MM.1S (cell line): ENCODE measurements around the gene NAT10.

Source experiments
- DNase-seq: peaks from one replicate; pipeline ENCODE4 v3.0.0-alpha.2; 2015
- H2AFZ ChIP-seq: fragments of 300-600 bp; sonication (generic); 2 replicates; pipeline ENCODE4 v1.6.0; 2016; ENCODE audit warnings: antibody characterized with exemption, low read length
- H3F3A ChIP-seq: fragments of 300-600 bp; sonication (generic); 2 replicates; pipeline ENCODE4 v1.6.1; 2016; ENCODE audit warnings: mild to moderate bottlenecking, antibody characterized with exemption, low read length, moderate library complexity, mixed read lengths; ENCODE audit not compliant: insufficient read depth
- H3K27ac ChIP-seq: fragments of 300-600 bp; sonication (generic); 2 replicates; pipeline ENCODE4 v1.5.1; 2016; ENCODE audit warnings: mild to moderate bottlenecking, low read length
- H3K27me3 ChIP-seq: fragments of 300-600 bp; sonication (generic); replicated peaks from 2 replicates; pipeline ENCODE4 v1.6.0; 2016; ENCODE audit warnings: low read length; ENCODE audit not compliant: insufficient read depth
- H3K36me3 ChIP-seq: fragments of 300-600 bp; sonication (generic); replicated peaks from 2 replicates; pipeline ENCODE4 v1.6.1; 2016; ENCODE audit warnings: mild to moderate bottlenecking, low read length, mixed read lengths; ENCODE audit not compliant: insufficient read depth
- H3K4me1 ChIP-seq: fragments of 300-600 bp; sonication (generic); 2 replicates; pipeline ENCODE4 v1.6.1; 2016; ENCODE audit warnings: low read length, mixed read lengths
- H3K4me2 ChIP-seq: fragments of 300-600 bp; sonication (generic); 2 replicates; pipeline ENCODE4 v1.6.0; 2016; ENCODE audit warnings: low read depth, low read length
- H3K4me3 ChIP-seq: fragments of 300-600 bp; sonication (generic); 2 replicates; pipeline ENCODE4 v1.5.1; 2016; ENCODE audit warnings: low read length, mixed read lengths
- H3K79me2 ChIP-seq: fragments of 300-600 bp; sonication (generic); 2 replicates; pipeline ENCODE4 v1.6.1; 2016; ENCODE audit warnings: mixed run types, low read length, mixed read lengths
- H3K9ac ChIP-seq: fragments of 300-600 bp; sonication (generic); 2 replicates; pipeline ENCODE4 v1.6.1; 2016; ENCODE audit warnings: low read length, mixed read lengths
- H3K9me2 ChIP-seq: fragments of 300-600 bp; sonication (generic); replicated peaks from 2 replicates; pipeline ENCODE4 v1.6.1; 2016; ENCODE audit warnings: mild to moderate bottlenecking, low read length, mixed read lengths; ENCODE audit not compliant: insufficient read depth
- H3K9me3 ChIP-seq: fragments of 300-600 bp; sonication (generic); replicated peaks from 2 replicates; pipeline ENCODE4 v1.6.1; 2016; ENCODE audit warnings: mild to moderate bottlenecking, low read length, mixed read lengths; ENCODE audit not compliant: insufficient read depth
- H4K20me1 ChIP-seq: fragments of 300-600 bp; sonication (generic); 2 replicates; pipeline ENCODE4 v1.6.1; 2016; ENCODE audit warnings: mild to moderate bottlenecking, low read length, moderate library complexity, mixed read lengths; ENCODE audit not compliant: insufficient read depth
- EZH2 ChIP-seq: fragments of 300-600 bp; sonication (generic); optimal IDR thresholded peaks from 2 replicates; pipeline ENCODE3; 2017; ENCODE audit warnings: low read depth, mild to moderate bottlenecking, antibody characterized with exemption, low read length, mixed read lengths
- EZH2phosphoT487 ChIP-seq: fragments of 300-600 bp; sonication (generic); IDR thresholded peaks from 2 replicates; pipeline ENCODE4 v1.6.1; 2018; ENCODE audit warnings: antibody characterized with exemption, low read length
- TF ChIP-seq, protein P1 (sequence below): fragments of 300-600 bp; sonication (generic); IDR thresholded peaks from 2 replicates; pipeline ENCODE4 v1.5.1; 2016; ENCODE audit warnings: antibody characterized with exemption, low read length, mixed read lengths

Gene NAT10

DNA sequence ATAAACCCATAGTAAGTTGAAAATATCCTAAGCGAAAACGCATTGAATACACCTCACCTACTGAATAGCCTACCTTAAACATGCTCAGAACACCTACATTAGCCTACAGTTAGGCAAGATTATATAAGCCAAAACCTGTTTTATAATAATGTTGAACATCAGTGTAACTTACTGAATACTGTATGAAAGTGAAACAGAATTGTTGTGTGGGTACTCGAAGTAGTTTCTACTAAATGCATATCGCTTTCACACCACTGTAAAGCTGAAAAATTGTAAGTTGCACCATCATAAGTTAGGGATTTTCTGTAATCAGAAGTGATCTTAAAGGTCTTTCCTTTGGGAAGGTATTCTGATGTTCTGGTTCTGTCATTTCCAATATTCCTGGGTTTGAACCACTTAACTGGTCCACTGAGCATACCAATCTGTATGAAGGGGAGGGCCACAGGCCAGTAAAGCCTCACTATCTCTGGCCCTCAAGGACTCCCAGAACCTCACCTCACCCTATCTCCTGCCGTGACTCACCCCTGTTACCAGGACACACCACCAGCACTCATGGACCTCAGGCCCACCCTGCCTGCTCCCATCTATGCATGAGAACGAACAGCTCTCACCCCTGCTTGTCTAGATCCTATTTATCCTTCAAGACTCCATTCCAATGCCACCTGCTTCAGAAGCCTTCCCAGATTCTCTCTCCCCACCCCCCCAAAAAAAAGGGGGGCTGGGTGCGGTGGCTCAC, 70.0 kb downstream of the NAT10 start:
- H3K4me1 ChIP-seq, result peaks cover 16% of the 10 kb centered on the region; the same call in 1 of the 2 replicates
- H3K27me3 ChIP-seq, result no peaks in the 10 kb centered on the region
- H3K36me3 ChIP-seq, result no peaks in the 10 kb centered on the region
- H4K20me1 ChIP-seq, result no peaks in the 10 kb centered on the region
- H2AFZ ChIP-seq, result no peak overlapping the region
- H3K27ac ChIP-seq, result no peak overlapping the region
- H3K79me2 ChIP-seq, result no peaks in the 10 kb centered on the region
- 0 out of 2 replicates have a peak, but pooled peaks cover 4% of the 10 kb centered on the region for H3F3A ChIP-seq
- H3K4me3 ChIP-seq, result no peak overlapping the region
- TF ChIP-seq, protein P1, sequence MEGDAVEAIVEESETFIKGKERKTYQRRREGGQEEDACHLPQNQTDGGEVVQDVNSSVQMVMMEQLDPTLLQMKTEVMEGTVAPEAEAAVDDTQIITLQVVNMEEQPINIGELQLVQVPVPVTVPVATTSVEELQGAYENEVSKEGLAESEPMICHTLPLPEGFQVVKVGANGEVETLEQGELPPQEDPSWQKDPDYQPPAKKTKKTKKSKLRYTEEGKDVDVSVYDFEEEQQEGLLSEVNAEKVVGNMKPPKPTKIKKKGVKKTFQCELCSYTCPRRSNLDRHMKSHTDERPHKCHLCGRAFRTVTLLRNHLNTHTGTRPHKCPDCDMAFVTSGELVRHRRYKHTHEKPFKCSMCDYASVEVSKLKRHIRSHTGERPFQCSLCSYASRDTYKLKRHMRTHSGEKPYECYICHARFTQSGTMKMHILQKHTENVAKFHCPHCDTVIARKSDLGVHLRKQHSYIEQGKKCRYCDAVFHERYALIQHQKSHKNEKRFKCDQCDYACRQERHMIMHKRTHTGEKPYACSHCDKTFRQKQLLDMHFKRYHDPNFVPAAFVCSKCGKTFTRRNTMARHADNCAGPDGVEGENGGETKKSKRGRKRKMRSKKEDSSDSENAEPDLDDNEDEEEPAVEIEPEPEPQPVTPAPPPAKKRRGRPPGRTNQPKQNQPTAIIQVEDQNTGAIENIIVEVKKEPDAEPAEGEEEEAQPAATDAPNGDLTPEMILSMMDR, result no peak
- no peak overlapping the region for H3K9ac ChIP-seq
- no peaks in the 10 kb centered on the region for H3K9me2 ChIP-seq
- H3K4me2 ChIP-seq, result peak overlapping the region; percentile 85
- peak; percentile 63 for DNase-seq
- no peaks in the 10 kb centered on the region for H3K9me3 ChIP-seq

DNA sequence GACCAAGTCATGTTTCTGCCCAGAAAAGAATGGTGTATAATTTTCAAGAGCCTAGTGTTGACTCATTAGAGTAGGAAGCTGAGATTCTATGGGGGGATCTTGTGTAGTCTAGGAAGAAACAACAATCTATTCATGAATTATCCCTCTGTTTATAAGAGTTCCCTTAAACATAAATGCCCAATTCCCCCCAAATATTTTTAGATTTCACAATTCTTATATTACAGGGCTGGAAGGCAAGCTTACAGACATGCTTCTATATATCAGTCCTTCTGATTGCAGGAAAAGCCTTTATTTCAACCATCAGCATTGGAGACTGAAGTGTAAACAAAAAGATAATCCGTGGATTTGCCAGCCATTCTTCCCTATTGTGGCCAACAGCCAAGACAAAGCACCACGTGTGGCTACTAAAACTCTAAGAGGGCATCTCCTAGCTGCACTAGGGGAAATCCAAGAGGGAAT, 71.4 kb downstream of the NAT10 start:
- DNase-seq, result no peak
- no peaks in the 10 kb centered on the region for H3K79me2 ChIP-seq
- H3F3A ChIP-seq, result 0 out of 2 replicates have a peak, but pooled peaks cover 4% of the 10 kb centered on the region
- no peak overlapping the region for H2AFZ ChIP-seq
- H3K9me2 ChIP-seq, result no peaks in the 10 kb centered on the region
- no peak overlapping the region for H3K4me2 ChIP-seq
- no peak overlapping the region for H3K27ac ChIP-seq
- no peaks in the 10 kb centered on the region for H3K36me3 ChIP-seq
- H3K4me1 ChIP-seq, result peaks cover 16% of the 10 kb centered on the region; the same call in 1 of the 2 replicates
- TF ChIP-seq, protein P1, result no peak
- TF ChIP-seq EZH2, result no peak
- TF ChIP-seq EZH2phosphoT487, result no peak
- H3K9ac ChIP-seq, result no peak overlapping the region
- H3K9me3 ChIP-seq, result no peaks in the 10 kb centered on the region
- H4K20me1 ChIP-seq, result no peaks in the 10 kb centered on the region
- no peaks in the 10 kb centered on the region for H3K27me3 ChIP-seq
- H3K4me3 ChIP-seq, result no peak overlapping the region

DNA sequence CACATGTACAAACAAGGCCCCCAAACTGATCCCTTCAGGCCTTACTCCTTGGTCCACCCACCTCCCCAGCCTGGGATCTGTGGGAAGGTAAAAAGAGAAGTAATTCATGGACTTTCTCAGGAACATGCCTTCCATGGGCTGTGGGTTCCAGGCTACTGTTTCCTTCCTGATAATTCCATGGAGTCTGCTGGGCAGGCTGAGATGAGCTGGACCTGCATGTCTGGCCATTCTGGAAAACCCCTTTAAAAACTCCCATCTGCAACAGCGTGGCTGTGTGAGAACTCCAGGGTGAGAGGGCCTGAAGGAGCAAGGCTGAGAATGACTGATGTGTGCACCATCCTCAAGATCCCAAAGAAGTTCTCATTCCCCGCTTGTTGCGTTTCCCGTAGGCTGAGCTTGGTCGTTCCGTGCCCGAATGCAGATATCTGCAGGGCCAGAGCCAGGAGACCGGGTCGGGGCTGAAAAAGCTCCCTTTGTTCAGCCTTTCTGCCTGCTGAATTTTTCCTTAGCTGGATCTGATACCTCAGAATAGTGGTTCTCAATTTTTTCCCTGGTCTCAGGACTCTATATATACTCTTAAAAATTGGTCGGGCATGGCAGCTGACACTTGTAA, 72.9 kb downstream of the NAT10 start:
- Histone ChIP-seq H3K9me2 (no peaks in the 10 kb centered on the region), H3K79me2 (no peaks in the 10 kb centered on the region), H3K4me2 (no peak overlapping the region), H4K20me1 (no peaks in the 10 kb centered on the region), H3K4me3 (no peak overlapping the region), H3K27ac (no peak overlapping the region), H2AFZ (no peak overlapping the region), H3K36me3 (no peaks in the 10 kb centered on the region), H3K9ac (no peak overlapping the region), H3F3A (0 out of 2 replicates have a peak, but pooled peaks cover 4% of the 10 kb centered on the region), H3K27me3 (no peaks in the 10 kb centered on the region), H3K4me1 (peaks cover 16% of the 10 kb centered on the region; the same call in 1 of the 2 replicates), H3K9me3 (no peaks in the 10 kb centered on the region)
- no peak for DNase-seq
- TF ChIP-seq, protein P1, result no peak
- TF ChIP-seq EZH2phosphoT487, result no peak
- no peak for TF ChIP-seq EZH2
